Measurements from ENCODE around the gene FAM180A.

- TF ChIP-seq CTCF (conservative IDR thresholded peaks at IDR 0.05; ENCODE audit: low read depth, low read length): no peak
- no peak for TF ChIP-seq EZH2 (IDR thresholded peaks at IDR 0.05; ENCODE audit: low read length, unreplicated experiment)
- no peak for TF ChIP-seq EZH2phosphoT487 (IDR thresholded peaks at IDR 0.05; ENCODE audit: borderline replicate concordance, low read length)
Measured at GRCh38 chr7:135768467-135768866, 19.9 kb upstream of the FAM180A start.

Data from PC-3 (cell line).